OCI-LY1 (cell line): ENCODE measurements around the gene ARFGEF3.

Experiments used
- H2AFZ ChIP-seq: fragments of 200-600 bp; sonication (generic), shearing (Covaris generic); 2 replicates; pipeline ENCODE4 v1.6.0; 2014; ENCODE audit warnings: antibody characterized with exemption, mild to moderate bottlenecking, low read length
- H3F3A ChIP-seq: fragments of 200-600 bp; sonication (generic), shearing (Covaris generic); 2 replicates; pipeline ENCODE4 v1.6.0; 2014; ENCODE audit warnings: mild to moderate bottlenecking, antibody characterized with exemption, low read length, moderate library complexity; ENCODE audit not compliant: insufficient read depth
- H3K27ac ChIP-seq: fragments of 200-600 bp; sonication (generic); 2 replicates; pipeline ENCODE4 v1.5.1; 2014; ENCODE audit warnings: low read length, mixed run types, mild to moderate bottlenecking, low read depth; ENCODE audit not compliant: poor library complexity, severe bottlenecking
- H3K27me3 ChIP-seq: fragments of 200-600 bp; sonication (generic); 2 replicates; pipeline ENCODE4 v1.6.0; 2014; ENCODE audit warnings: antibody characterized with exemption, mild to moderate bottlenecking, low read length, moderate library complexity; ENCODE audit not compliant: insufficient read depth
- H3K36me3 ChIP-seq: fragments of 200-600 bp; sonication (generic); 2 replicates; pipeline ENCODE4 v1.6.1; 2014; ENCODE audit warnings: mild to moderate bottlenecking, antibody characterized with exemption, low read length, moderate library complexity, mixed read lengths; ENCODE audit not compliant: insufficient read depth
- H3K4me1 ChIP-seq: fragments of 200-600 bp; sonication (generic); 2 replicates; pipeline ENCODE4 v1.5.1; 2014; ENCODE audit warnings: mild to moderate bottlenecking, low read length, moderate library complexity; ENCODE audit not compliant: insufficient read depth, severe bottlenecking
- H3K4me2 ChIP-seq: fragments of 200-600 bp; sonication (generic), shearing (Covaris generic); 2 replicates; pipeline ENCODE4 v1.6.1; 2014; ENCODE audit warnings: low read length
- H3K4me3 ChIP-seq: fragments of 200-600 bp; sonication (generic); 2 replicates; pipeline ENCODE4 v1.5.1; 2014; ENCODE audit warnings: low read length, low read depth, mild to moderate bottlenecking, mixed read lengths; ENCODE audit not compliant: poor library complexity, severe bottlenecking
- H3K79me2 ChIP-seq: fragments of 200-600 bp; shearing (Covaris generic); 2 replicates; pipeline ENCODE4 v1.6.1; 2016; ENCODE audit warnings: mixed run types, low read length, mixed read lengths; ENCODE audit not compliant: insufficient read depth
- H3K9ac ChIP-seq: fragments of 200-600 bp; sonication (generic), shearing (Covaris generic); 2 replicates; pipeline ENCODE4 v1.6.1; 2014; ENCODE audit warnings: mild to moderate bottlenecking, low read length, mixed read lengths
- H3K9me2 ChIP-seq: fragments of 200-600 bp; sonication (generic), shearing (Covaris generic); 2 replicates; pipeline ENCODE4 v1.6.1; 2014; ENCODE audit warnings: low read depth, mild to moderate bottlenecking, low read length, mixed read lengths
- H3K9me3 ChIP-seq: fragments of 200-600 bp; shearing (Covaris generic); 2 replicates; pipeline ENCODE4 v1.6.1; 2014; ENCODE audit warnings: low read length, mixed read lengths
- H4K20me1 ChIP-seq: fragments of 200-600 bp; sonication (generic), shearing (Covaris generic); 2 replicates; pipeline ENCODE4 v1.6.0; 2016; ENCODE audit warnings: mild to moderate bottlenecking, low read length; ENCODE audit not compliant: insufficient read depth
- EZH2 ChIP-seq: fragments of 200-600 bp; sonication (generic), shearing (Covaris generic); IDR thresholded peaks from 2 replicates; pipeline ENCODE4 v1.8.0; 2017; ENCODE audit warnings: borderline replicate concordance, mixed run types, mild to moderate bottlenecking, antibody characterized with exemption, low read length, moderate library complexity, mixed read lengths
- TF ChIP-seq, protein P1 (sequence below): fragments of 200-600 bp; sonication (generic), shearing (Covaris generic); IDR thresholded peaks from 2 replicates; pipeline ENCODE4 v1.5.1; 2017; ENCODE audit warnings: mild to moderate bottlenecking, antibody characterized with exemption, low read length, moderate library complexity, mixed read lengths

The ARFGEF3 gene

DNA sequence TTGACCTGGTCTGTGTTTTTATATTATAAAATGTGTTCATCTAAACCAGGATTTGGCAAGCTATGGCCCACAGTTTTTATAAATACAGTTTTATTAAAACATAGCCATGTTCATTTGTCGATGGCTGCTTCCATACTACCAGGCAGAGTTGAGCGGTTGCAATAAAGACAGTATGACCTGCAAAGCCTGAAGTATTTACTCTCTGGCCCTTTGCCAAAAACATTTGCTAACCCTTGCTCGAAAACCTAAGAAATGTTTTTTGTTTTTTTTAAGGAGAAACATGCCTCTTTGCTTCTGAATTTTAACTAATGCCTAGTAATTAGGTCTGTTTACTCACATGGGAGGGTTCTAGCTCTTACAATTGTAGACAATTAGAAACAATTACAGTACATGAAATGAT lies 148.6 kb downstream of the ARFGEF3 start:
- Histone ChIP-seq H3K36me3 (no peaks in the 10 kb centered on the region), H3K4me2 (no peak overlapping the region), H3K27ac (no peak overlapping the region), H3K9ac (no peak overlapping the region), H3F3A (no peaks in the 10 kb centered on the region), H3K9me3 (no peaks in the 10 kb centered on the region), H3K79me2 (no peaks in the 10 kb centered on the region), H4K20me1 (no peaks in the 10 kb centered on the region), H3K27me3 (no peaks in the 10 kb centered on the region), H3K4me1 (no peaks in the 10 kb centered on the region), H3K4me3 (no peak overlapping the region), H3K9me2 (no peaks in the 10 kb centered on the region), H2AFZ (no peak overlapping the region)
- TF ChIP-seq EZH2, result no peak
- TF ChIP-seq, protein P1, sequence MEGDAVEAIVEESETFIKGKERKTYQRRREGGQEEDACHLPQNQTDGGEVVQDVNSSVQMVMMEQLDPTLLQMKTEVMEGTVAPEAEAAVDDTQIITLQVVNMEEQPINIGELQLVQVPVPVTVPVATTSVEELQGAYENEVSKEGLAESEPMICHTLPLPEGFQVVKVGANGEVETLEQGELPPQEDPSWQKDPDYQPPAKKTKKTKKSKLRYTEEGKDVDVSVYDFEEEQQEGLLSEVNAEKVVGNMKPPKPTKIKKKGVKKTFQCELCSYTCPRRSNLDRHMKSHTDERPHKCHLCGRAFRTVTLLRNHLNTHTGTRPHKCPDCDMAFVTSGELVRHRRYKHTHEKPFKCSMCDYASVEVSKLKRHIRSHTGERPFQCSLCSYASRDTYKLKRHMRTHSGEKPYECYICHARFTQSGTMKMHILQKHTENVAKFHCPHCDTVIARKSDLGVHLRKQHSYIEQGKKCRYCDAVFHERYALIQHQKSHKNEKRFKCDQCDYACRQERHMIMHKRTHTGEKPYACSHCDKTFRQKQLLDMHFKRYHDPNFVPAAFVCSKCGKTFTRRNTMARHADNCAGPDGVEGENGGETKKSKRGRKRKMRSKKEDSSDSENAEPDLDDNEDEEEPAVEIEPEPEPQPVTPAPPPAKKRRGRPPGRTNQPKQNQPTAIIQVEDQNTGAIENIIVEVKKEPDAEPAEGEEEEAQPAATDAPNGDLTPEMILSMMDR, result no peak

DNA sequence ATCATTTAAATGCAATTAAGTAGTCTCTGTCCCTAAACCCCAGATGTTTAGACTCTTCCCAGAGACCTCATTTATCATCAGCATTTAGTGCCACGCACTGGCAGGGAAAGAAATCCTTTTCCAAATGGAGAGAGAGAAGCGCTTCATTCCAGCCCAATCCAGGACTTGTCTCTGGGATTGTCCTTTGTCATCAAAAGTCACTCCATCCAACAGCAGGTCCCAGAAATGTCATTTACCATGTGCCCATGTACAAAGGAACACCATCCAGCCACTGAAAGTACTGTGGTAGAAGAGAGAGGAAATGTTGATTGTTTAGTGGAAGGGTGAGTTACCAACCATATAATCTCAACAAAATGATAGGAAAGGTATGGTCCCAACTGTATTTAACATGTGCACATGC lies 149.1 kb downstream of the ARFGEF3 start:
- no peaks in the 10 kb centered on the region for H3K4me1 ChIP-seq
- no peaks in the 10 kb centered on the region for H3K79me2 ChIP-seq
- H3K9ac ChIP-seq, result no peak overlapping the region
- no peaks in the 10 kb centered on the region for H3F3A ChIP-seq
- H3K36me3 ChIP-seq, result no peaks in the 10 kb centered on the region
- no peaks in the 10 kb centered on the region for H3K27me3 ChIP-seq
- H3K27ac ChIP-seq, result no peak overlapping the region
- no peaks in the 10 kb centered on the region for H4K20me1 ChIP-seq
- H2AFZ ChIP-seq, result no peak overlapping the region
- H3K4me3 ChIP-seq, result no peak overlapping the region
- H3K9me3 ChIP-seq, result no peaks in the 10 kb centered on the region
- no peak overlapping the region for H3K4me2 ChIP-seq
- no peak for TF ChIP-seq EZH2
- TF ChIP-seq, protein P1, result no peak
- no peaks in the 10 kb centered on the region for H3K9me2 ChIP-seq

DNA sequence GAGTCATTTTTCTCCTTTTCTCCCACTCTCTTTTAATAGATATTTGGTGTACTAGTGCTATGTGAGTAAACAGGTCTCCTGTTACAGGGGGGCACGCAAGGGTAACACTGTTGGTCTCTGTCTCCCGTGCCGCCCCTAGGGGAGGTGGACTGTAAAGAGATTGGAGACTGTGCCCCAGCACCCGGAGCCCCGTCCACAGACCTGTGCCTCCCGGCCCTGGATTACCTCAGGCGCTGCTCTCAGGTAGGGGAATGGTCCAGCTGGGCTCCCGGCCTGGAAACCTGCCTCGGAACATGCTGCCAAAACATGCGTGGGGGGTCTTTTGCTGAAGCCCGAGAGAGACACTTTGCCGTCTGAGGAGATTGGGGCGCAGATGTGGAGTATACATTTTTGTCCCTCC lies 149.5 kb downstream of the ARFGEF3 start:
- H3K27ac ChIP-seq, result no peak overlapping the region
- TF ChIP-seq, protein P1, result no peak
- H3K36me3 ChIP-seq, result no peaks in the 10 kb centered on the region
- no peaks in the 10 kb centered on the region for H3K4me1 ChIP-seq
- H3K9me3 ChIP-seq, result no peaks in the 10 kb centered on the region
- no peaks in the 10 kb centered on the region for H4K20me1 ChIP-seq
- no peaks in the 10 kb centered on the region for H3K79me2 ChIP-seq
- H3K27me3 ChIP-seq, result no peaks in the 10 kb centered on the region
- H3K4me3 ChIP-seq, result no peak overlapping the region
- H3K4me2 ChIP-seq, result no peak overlapping the region
- H3K9ac ChIP-seq, result no peak overlapping the region
- no peaks in the 10 kb centered on the region for H3F3A ChIP-seq
- no peaks in the 10 kb centered on the region for H3K9me2 ChIP-seq
- no peak overlapping the region for H2AFZ ChIP-seq
